SIG-M5 treated with dmso at 0.1 percent for 504 hours (cell line): ENCODE results near the gene CDK6.

ENCODE experiments used
- DNase-seq: peaks from one replicate; lab custom pipeline; 2025; ENCODE audit not compliant: unreplicated experiment; lab: John Stamatoyannopoulos, UW

The CDK6 gene

GRCh38 chr7:92847305-92847704 is 10.9 kb upstream of the CDK6 start:
- DNase-seq = no peak

GRCh38 chr7:92845736-92846135 is 9.4 kb upstream of the CDK6 start:
- no peak for DNase-seq

GRCh38 chr7:92843781-92844180 is 7.4 kb upstream of the CDK6 start:
- no peak for DNase-seq

GRCh38 chr7:92843034-92843760 is 6.8 kb upstream of the CDK6 start:
- DNase-seq = no peak

GRCh38 chr7:92841192-92841591 is 4.8 kb upstream of the CDK6 start:
- no peak for DNase-seq

GRCh38 chr7:92840316-92840715 is 3.9 kb upstream of the CDK6 start:
- DNase-seq = no peak

GRCh38 chr7:92839901-92840300 is 3.5 kb upstream of the CDK6 start:
- DNase-seq = no peak

GRCh38 chr7:92838934-92839333 is 2.6 kb upstream of the CDK6 start:
- DNase-seq = no peak

GRCh38 chr7:92837000-92837749 is 802 bp upstream of the CDK6 start:
- no peak for DNase-seq

- DNase-seq = peak; percentile 27
These were observed 403 bp downstream of the CDK6 start for GRCh38 chr7:92835851-92836488.

GRCh38 chr7:92835261-92835850 is 1.0 kb downstream of the CDK6 start:
- DNase-seq = peak; percentile 87

GRCh38 chr7:92834507-92835260 is 1.7 kb downstream of the CDK6 start:
- no peak for DNase-seq

GRCh38 chr7:92833766-92834506 is 2.4 kb downstream of the CDK6 start:
- DNase-seq = peak; percentile 82

- DNase-seq = peak; percentile 82
These were observed 3.2 kb downstream of the CDK6 start for GRCh38 chr7:92833024-92833765.

- no peak for DNase-seq
These were observed 3.8 kb downstream of the CDK6 start for GRCh38 chr7:92832534-92833023.

- DNase-seq = no peak
These were observed 4.4 kb downstream of the CDK6 start for GRCh38 chr7:92831716-92832533.

- DNase-seq = peak; percentile 58
These were observed 5.8 kb downstream of the CDK6 start for GRCh38 chr7:92830532-92831110.

GRCh38 chr7:92830027-92830426 is 6.3 kb downstream of the CDK6 start:
- DNase-seq = no peak
